ENCODE results near the gene GPR132.
"Not testable (repeated sequence)": the region's sequence is repeated elsewhere in the genome, so short reads cannot be mapped to it uniquely, and the experiment has no call there.

GPR132 gene

GRCh38 chr14:105059035-105059924 lies 6.0 kb downstream of the GPR132 start:
- no peak for DNase-seq

GRCh38 chr14:105058521-105059034 lies 6.7 kb downstream of the GPR132 start:
- no peak for DNase-seq

- no peak for DNase-seq
These were observed 8.9 kb downstream of the GPR132 start for GRCh38 chr14:105056303-105056831.

- no peak for DNase-seq
These were observed 9.4 kb downstream of the GPR132 start for GRCh38 chr14:105055736-105056302.

DNA sequence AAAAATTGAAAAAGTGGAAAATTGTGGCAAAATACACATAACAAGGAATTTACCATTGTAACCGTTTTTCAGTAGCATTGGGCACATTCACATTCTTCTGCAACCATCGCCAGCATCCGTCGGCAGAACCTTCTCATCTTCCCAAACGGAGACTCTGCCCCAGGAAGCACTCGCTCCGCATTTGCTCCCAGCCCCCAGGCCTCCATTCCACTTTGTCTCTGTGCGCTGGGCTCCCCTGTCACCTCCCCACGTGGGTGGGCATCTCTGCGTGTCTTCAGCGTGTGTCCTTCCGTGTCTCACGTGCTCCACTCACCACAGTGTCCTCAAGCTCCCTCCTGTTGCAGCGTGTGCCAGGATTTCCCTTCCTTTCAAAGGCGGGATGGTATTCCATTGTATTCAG lies 9.9 kb downstream of the GPR132 start:
- no peak for DNase-seq

- DNase-seq: no peak
These were observed 11.2 kb downstream of the GPR132 start for GRCh38 chr14:105053996-105054395.

DNA sequence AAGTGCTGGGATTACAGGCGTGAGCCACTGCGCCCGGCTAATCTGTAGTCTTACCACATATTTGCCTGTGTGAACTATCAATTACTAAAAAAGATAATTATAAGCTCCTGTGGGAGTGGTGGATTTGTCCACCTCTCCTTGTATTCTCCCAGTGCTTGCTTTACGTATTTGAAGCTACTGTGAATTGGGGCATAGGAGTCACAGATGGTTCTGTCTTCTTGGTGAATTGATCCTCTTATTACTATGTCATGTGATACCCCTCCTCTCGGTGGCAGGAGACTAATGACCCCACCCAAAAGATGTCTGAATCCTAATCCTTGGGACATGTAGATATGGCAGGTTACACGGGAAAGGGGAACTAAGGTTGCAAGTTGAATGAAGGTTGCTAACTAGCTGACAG lies 11.8 kb downstream of the GPR132 start:
- DNase-seq: no peak

DNA sequence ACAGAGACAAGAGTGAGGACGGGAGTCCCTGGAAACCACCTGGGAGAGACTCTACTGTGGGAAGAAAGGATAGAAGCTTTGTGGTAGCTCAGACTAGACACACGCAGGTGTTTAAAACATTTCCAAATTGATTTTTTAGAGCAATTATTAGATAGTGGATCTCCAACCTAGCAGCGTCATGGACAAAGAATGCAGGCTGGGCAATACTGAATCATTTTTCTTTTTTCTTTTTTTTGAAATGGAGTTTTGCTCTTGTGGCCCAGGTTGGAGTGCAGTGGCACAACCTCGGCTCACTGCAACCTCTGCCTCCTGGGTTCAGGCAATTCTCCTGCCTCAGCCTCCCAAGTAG lies 13.1 kb downstream of the GPR132 start:
- DNase-seq: no peak

GRCh38 chr14:105051182-105052109 lies 13.8 kb downstream of the GPR132 start:
- no peak for DNase-seq

DNA sequence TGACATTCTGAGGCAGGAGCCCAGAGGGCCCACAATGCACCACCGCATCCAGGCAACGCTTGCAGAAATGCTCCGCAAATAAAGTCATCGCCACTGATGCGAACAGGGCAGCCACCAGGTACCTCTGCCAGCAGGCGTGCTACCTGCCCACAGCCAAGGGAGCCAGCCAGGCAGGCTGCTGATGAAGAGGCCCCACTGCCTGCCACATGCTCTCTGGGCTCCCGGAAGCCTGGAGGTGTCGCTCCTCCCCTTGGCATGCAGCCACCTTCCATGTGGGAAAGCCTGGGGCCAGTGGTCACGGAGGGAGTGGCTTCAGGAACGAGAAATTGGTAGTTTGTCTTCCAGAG lies 14.7 kb downstream of the GPR132 start:
- DNase-seq: no peak

GRCh38 chr14:105049753-105050550 lies 15.3 kb downstream of the GPR132 start:
- DNase-seq: no peak

DNA sequence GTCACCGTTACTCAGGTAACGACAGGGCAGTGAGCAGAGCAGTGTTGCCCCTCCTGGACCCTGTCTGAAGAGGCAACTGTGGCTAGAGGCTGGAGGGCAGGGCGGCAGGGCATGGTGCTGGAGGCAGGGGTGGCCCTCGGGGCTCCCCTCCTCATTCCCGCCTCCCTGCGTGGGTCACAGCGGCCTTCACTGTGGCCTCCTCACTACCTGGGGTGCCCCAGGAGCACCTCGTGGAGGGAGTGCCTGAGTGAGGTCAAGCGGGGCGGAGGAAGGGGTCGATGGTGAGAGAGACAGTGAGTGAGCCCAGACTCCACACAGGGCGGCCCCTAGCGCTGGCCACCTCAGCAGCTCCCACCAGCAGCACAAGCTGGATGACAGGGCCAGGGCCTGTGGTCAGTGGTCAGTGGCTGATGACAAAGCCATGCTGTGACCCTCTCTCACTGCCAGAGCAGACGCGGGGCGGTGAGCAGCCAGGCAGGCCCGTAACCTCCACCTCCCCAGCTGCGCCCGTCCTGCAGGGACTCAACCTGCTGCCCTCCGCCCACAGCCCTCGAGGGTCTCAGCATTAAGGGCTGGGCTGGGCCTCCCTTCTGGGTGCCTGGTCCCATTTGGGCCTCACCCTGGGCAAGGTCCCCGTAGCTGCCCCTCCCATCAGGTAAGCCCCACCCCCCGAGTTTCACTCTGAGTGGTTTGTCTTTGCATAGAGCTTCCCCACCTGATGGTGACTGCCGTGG lies 17.8 kb downstream of the GPR132 start:
- no peak for DNase-seq

DNA sequence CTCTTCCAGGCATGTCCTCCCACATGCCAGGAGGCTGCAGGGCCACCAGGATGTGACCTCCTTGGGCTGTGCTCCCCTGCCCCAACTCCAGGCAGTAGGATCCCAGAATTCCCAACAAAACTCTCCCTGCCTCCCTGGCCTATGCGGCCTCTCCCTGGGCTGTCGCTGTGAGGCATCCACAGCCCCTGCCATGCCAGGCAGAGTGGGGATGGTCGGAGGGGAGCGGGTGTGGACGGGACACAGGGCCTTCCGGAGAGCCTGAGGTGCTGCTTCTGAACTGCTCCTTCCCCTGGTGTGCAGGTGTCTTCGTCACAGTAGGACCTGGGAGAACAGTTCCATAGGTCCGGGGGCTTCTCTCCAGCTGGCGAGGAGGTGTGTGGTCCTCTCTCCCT lies 18.3 kb downstream of the GPR132 start:
- DNase-seq: no peak

DNA sequence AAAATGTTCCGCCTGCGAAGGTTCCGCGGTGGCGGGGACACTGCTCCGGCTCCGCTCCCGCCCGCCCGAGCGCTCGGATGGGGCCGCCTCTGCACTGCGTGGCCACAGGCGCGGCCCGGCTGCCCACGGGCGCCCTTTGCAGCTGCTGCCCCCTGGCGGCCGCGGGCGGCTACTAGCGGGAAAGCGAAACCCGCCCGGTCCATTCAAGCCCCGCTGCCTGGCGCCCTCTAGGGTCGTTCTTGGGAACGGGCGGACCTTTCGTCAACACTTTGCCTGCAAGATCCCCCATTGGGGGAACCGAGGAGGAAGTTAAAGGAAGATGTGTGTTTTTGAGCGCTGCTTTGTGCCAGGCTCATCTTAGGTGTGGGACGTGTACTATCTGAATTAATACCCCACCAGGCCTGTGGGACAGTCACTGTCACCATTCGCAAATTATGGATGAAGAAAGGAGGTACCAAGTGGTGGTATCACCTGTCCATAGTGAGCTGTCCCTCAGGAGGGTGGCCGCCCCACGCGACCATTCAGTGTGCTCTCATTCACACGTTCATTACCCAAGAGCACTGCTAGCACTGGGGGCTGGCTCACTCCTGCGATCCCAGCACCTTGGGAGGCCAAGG lies 19.4 kb downstream of the GPR132 start:
- DNase-seq: peak in 1 of 2 experiments; percentile 21

DNA sequence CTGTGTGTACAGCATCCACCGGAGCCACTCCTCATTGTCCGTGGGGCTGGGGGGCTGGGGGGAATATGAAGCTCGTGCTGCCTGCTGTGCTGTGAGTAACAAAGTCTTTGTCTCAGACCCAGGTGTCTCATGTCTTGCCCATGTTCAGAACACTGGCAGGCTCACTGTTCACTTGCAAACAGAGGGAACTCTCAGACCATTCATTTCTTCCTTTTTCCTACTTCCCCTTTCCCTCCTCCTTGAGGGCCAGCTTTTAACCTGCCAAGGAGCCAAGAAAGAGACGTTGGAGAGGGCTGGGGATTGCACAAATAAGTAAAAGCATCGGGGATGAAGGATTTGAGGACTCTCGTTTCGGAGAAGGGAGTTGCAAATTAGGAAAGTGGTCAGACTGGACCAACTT lies 21.6 kb downstream of the GPR132 start:
- no peak for DNase-seq

- DNase-seq: no peak
These were observed 22.4 kb downstream of the GPR132 start for GRCh38 chr14:105042813-105043212.

- no peak for DNase-seq
These were observed 23.1 kb downstream of the GPR132 start for GRCh38 chr14:105041841-105042765.

GRCh38 chr14:105039458-105040205 lies 25.6 kb downstream of the GPR132 start:
- DNase-seq: no peak

DNA sequence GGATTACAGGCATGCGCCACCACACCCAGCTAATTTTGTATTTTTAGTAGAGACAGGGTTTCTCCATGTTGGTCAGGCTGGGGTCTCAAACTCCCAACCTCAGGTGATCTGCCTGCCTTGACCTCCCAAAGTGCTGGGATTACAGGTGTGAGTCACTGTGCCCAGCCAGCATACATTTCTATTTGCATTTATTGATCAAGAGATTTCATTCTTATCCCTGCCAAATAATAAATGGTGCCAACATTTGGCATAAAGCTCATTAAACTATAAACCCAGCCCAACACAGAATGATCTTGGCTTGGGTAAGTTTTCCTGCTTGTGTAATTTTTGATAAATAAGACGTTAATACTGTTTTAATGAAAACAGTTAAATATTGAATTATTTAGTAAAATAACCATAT lies 29.6 kb downstream of the GPR132 start:
- DNase-seq: not testable (repeated sequence)

Data from cerebellar nuclear complex (tissue), 1 donor.